ENCODE data around the gene DENND11. TPM values are rescaled to one million over a fixed set of nuclear protein-coding genes. Genes with fewer than 3 reads are reported as not detected.

The DENND11 gene
- total and polyA plus RNA-seq, 2 donors (not counting 3 experiments of a cell fraction or from before 2014, with no cell fraction given) = 14.7 to 25.9 TPM

GRCh38 chr7:141710301-141710700, 8.3 kb upstream of the DENND11 start:
- Histone ChIP-seq H2AFZ (ENCODE audit: low read depth, low read length) (no peak overlapping the region), H3K9ac (replicated peaks; ENCODE audit: extremely low read depth, insufficient read depth, low read length) (no peak overlapping the region), H3K4me2 (ENCODE audit: insufficient read depth, low read length) (no peak overlapping the region), H3K36me3 (ENCODE audit: control insufficient read depth in 2 of 2, extremely low read depth in 1 of 2, insufficient read depth in 2 of 2, low read length in 2 of 2) (no peaks in the 10 kb centered on the region), H3K9me1 (replicated peaks; ENCODE audit: control insufficient read depth, extremely low read depth, insufficient read depth, low read length) (no peaks in the 10 kb centered on the region), H3K9me3 (replicated peaks; ENCODE audit: control insufficient read depth, insufficient read depth, low read length) (no peaks in the 10 kb centered on the region), H4K20me1 (replicated peaks; ENCODE audit: control insufficient read depth, extremely low read depth, insufficient read depth, low read length) (no peaks in the 10 kb centered on the region), H3K79me2 (ENCODE audit: control insufficient read depth, insufficient read depth, low read length) (no peaks in the 10 kb centered on the region), H3K27ac (ENCODE audit: insufficient read depth, low read depth, low read length) (no peak overlapping the region), H3K4me3 (replicated peaks in 1 of 3; ENCODE audit: insufficient read depth in 1 of 3, low read depth in 1 of 3, low read length in 3 of 3) (no peak overlapping the region), H3K4me1 (ENCODE audit: control insufficient read depth, extremely low read depth, insufficient read depth, low read length) (no peaks in the 10 kb centered on the region), H3K27me3 (ENCODE audit: control insufficient read depth in 2 of 2, insufficient read depth in 2 of 2, low read length in 2 of 2) (peaks cover 3 to 9% of the 10 kb centered on the region in 2 experiments)
- no TSS peak for BruUV-seq (replicated peaks)
- POLR2A ChIA-PET = no interaction called here
- intact Hi-C loops (cut with micrococcal nuclease) (no loop called here), dilution Hi-C loops (cut with MboI; ENCODE audit: extremely low pct_ligation_motif_present, low sequenced_read_pairs) (no loop called here)
- FAIRE-seq = no peak
- TF ChIP-seq EZH2 (IDR thresholded peaks at IDR 0.05; ENCODE audit: borderline replicate concordance, low read depth, low read length, severe bottlenecking) (no peak), FOS (IDR thresholded peaks at IDR 0.05; ENCODE audit: borderline replicate concordance, insufficient read depth, low read length) (no peak), MYC (IDR thresholded peaks at IDR 0.05; ENCODE audit: low read depth, low read length) (no peak), POLR2AphosphoS5 (IDR thresholded peaks at IDR 0.05; ENCODE audit: insufficient read depth, low read depth, low read length) (no peak), JUN (IDR thresholded peaks at IDR 0.05; ENCODE audit: borderline replicate concordance, insufficient read depth, insufficient read length, low read depth) (no peak), CTCF (IDR thresholded peaks at IDR 0.05; ENCODE audit: extremely low read depth in 1 of 2, insufficient read depth in 1 of 2, low read depth in 1 of 2, low read length in 2 of 2) (no peak), POLR2A (IDR thresholded peaks at IDR 0.05; ENCODE audit: low read depth, low read length) (no peak), GATA2 (IDR thresholded peaks at IDR 0.05; ENCODE audit: insufficient read depth, insufficient read length, low read depth, low read length) (no peak), MAX (IDR thresholded peaks at IDR 0.05; ENCODE audit: insufficient read depth, insufficient read length) (no peak)
- DNase-seq (ENCODE audit: low read depth, low spot score) = no peak
- CTCF ChIA-PET = interaction anchor here (0.6 to 3.9 kb wide), 5 partner anchors 9 to 75 kb away, joined by 3 to 36 read pairs (median 6); partner anchors contain the start of gene DENND11
